GM12891 (cell line): Measurements from ENCODE around the gene TMEM169.

Source experiments
- PAX5 ChIP-seq: IDR thresholded peaks from 2 replicates; pipeline ENCODE4 v1.6.1; 2011; ENCODE audit warnings: low read length, moderate library complexity, mild to moderate bottlenecking; ENCODE audit not compliant: insufficient read depth, severe bottlenecking
- POLR2A ChIP-seq: IDR thresholded peaks from 2 replicates; pipeline ENCODE4 v1.6.1; 2011; ENCODE audit warnings: low read depth, low read length, control low read depth
- POLR2AphosphoS5 ChIP-seq: IDR thresholded peaks from 2 replicates; pipeline ENCODE4 v1.6.1; 2011; ENCODE audit warnings: low read depth, low read length, control low read depth
- POU2F2 ChIP-seq: IDR thresholded peaks from 2 replicates; pipeline ENCODE4 v1.6.1; 2011; ENCODE audit warnings: low read depth, mild to moderate bottlenecking, control low read depth, low read length, moderate library complexity
- SPI1 ChIP-seq: IDR thresholded peaks from 2 replicates; pipeline ENCODE4 v1.6.1; 2011; ENCODE audit warnings: low read depth, low read length, control low read depth
- TAF1 ChIP-seq: IDR thresholded peaks from 2 replicates; pipeline ENCODE4 v1.6.1; 2011; ENCODE audit warnings: low read depth, low read length, control low read depth

GRCh38 chr2:216104691-216105090, 23.0 kb downstream of the TMEM169 start:
- TF ChIP-seq POLR2A (no peak), SPI1 (no peak), PAX5 (no peak), TAF1 (no peak), POLR2AphosphoS5 (no peak), POU2F2 (no peak)
